Renal pelvis (tissue), 4 donors: Measurements from ENCODE around the gene CDO1. TPM values are rescaled to one million over a fixed set of nuclear protein-coding genes. Genes with fewer than 3 reads are reported as not detected.

ENCODE experiments used
- DNase-seq: peaks from one replicate; pipeline ENCODE4 v3.0.0-alpha.2; 2013
- polyA plus RNA-seq, 3 donors: library from polyadenylated mRNA; unstranded; fragments of 120-200 nt; gene quantifications; one replicate each; pipeline ENCODE4 v1.2.1, GENCODE V29; 2013; ENCODE audit not compliant: insufficient read length in 3 of 3

The CDO1 gene
- polyA plus RNA-seq, 3 donors: 24.5 to 26.4 (median 25.6) TPM

- no peak for DNase-seq
Measured at GRCh38 chr5:115798252-115798651, 18.2 kb downstream of the CDO1 start.

GRCh38 chr5:115796656-115797055 is 19.8 kb downstream of the CDO1 start:
- no peak for DNase-seq

- DNase-seq: no peak
Measured at GRCh38 chr5:115795700-115796099, 20.8 kb downstream of the CDO1 start.

- no peak for DNase-seq
Measured at GRCh38 chr5:115788440-115788839, 28.0 kb downstream of the CDO1 start.

- DNase-seq: no peak
Measured at GRCh38 chr5:115787426-115787825, 29.0 kb downstream of the CDO1 start.

- peak; percentile 42 for DNase-seq
Measured at GRCh38 chr5:115785381-115786065, 30.9 kb downstream of the CDO1 start.

- no peak for DNase-seq
Measured at GRCh38 chr5:115778417-115778816, 38.0 kb downstream of the CDO1 start.

GRCh38 chr5:115776989-115777388 is 39.5 kb downstream of the CDO1 start:
- DNase-seq: no peak

GRCh38 chr5:115775999-115776398 is 40.5 kb downstream of the CDO1 start:
- no peak for DNase-seq

- DNase-seq: no peak
Measured at GRCh38 chr5:115774684-115775083, 41.8 kb downstream of the CDO1 start.

- DNase-seq: no peak
Measured at GRCh38 chr5:115772731-115773475, 43.6 kb downstream of the CDO1 start.

GRCh38 chr5:115770466-115770865 is 46.0 kb downstream of the CDO1 start:
- DNase-seq: no peak

GRCh38 chr5:115767424-115767823 is 49.0 kb downstream of the CDO1 start:
- no peak for DNase-seq

- DNase-seq: no peak
Measured at GRCh38 chr5:115766608-115767007, 49.9 kb downstream of the CDO1 start.

GRCh38 chr5:115758356-115758755 is 58.1 kb downstream of the CDO1 start:
- DNase-seq: no peak

GRCh38 chr5:115755675-115756074 is 60.8 kb downstream of the CDO1 start:
- no peak for DNase-seq

Other genes starting within 250 kb of the CDO1 start
- gene TICAM2, start 214.2 kb downstream of the CDO1 start, polyA plus RNA-seq: 1 to 10 TPM; 3.7 to 5.5 (median 3.8) TPM
- gene TMED7, start 190.6 kb downstream of the CDO1 start, polyA plus RNA-seq: 10 to 100 TPM; 91.7 to 98.2 (median 92.0) TPM
- gene ATG12, start 24.9 kb upstream of the CDO1 start, polyA plus RNA-seq: 10 to 100 TPM; 40.8 to 65.9 (median 60.4) TPM
- gene AP3S1, start 25.3 kb upstream of the CDO1 start, polyA plus RNA-seq: 100 to 1,000 TPM in 2 of 3 donors, 10 to 100 TPM in 1; 98.3 to 116 (median 115) TPM
- 1 to 10 TPM in 2 of 3 donors, under 1 TPM in 1; 0.65 to 1.4 (median 1.2) TPM for gene LVRN, start 145.8 kb upstream of the CDO1 start, polyA plus RNA-seq
- gene ARL14EPL, start 215.8 kb upstream of the CDO1 start, polyA plus RNA-seq: not detected